ENCODE measurements around the gene CDCP2.

CDCP2 gene

GRCh38 chr1:54152696-54153095 is at the start of gene CDCP2:
Gene CDCP2 (minus strand): TSS chr1:54153000. CDS start chr1:54152922, 78 bp downstream.
- DNase-seq = no peak

- DNase-seq = no peak
Measured at GRCh38 chr1:54200519-54200997, 47.8 kb upstream of the CDCP2 start.

- peak; percentile 93 for DNase-seq
Measured at GRCh38 chr1:54199765-54200518, 47.1 kb upstream of the CDCP2 start, which contains the start of the genes CYB5RL and MRPL37. Gene CYB5RL (minus strand): TSS chr1:54200030. CDS start chr1:54195616, 4,414 bp downstream. Gene MRPL37 (plus strand): TSS chr1:54200167. CDS start chr1:54200244, 77 bp downstream.

GRCh38 chr1:54199151-54199764 is 46.5 kb upstream of the CDCP2 start:
- DNase-seq = no peak

DNA sequence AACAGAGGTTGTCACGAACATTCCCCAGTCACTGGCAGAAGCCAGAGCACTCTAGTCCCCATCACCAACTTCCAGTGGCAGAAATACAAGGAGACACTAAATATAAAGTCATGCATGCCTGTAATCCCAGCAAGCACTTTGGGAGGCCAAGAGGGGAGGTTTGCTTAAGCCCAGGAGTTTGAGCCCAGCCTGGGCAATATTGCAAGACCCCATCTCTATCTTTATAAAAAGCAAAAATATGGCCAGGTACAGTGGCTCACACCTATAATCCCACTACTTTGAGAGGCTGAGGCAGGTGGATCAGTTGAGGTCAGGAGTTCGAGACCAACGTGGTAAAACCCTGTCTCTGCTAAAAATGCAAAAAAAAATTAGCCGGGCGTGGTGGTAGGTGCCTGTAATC is 40.7 kb upstream of the CDCP2 start:
- no peak for DNase-seq

DNA sequence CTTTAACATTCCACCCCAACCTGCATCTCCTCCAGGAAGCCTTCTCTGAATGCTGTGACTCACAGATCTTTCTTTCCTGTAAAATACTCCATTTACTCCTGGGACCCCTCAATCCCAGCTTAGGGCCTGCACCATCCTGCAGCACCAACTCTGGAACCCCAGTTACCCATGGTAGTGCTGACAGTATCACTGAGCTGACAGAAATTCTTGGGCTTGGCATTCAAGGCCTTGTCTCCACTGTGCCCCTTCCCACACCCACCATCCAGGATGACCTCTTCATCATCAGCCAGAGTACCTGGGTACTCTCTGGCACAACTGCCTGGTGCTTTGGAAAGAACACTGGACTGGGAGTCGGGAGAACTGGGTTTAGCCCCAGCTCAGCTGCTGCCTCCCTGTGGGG is 38.7 kb upstream of the CDCP2 start:
- DNase-seq = no peak

- no peak for DNase-seq
Measured at GRCh38 chr1:54190526-54190925, 37.7 kb upstream of the CDCP2 start.

GRCh38 chr1:54188291-54188690 is 35.5 kb upstream of the CDCP2 start:
- no peak for DNase-seq

DNA sequence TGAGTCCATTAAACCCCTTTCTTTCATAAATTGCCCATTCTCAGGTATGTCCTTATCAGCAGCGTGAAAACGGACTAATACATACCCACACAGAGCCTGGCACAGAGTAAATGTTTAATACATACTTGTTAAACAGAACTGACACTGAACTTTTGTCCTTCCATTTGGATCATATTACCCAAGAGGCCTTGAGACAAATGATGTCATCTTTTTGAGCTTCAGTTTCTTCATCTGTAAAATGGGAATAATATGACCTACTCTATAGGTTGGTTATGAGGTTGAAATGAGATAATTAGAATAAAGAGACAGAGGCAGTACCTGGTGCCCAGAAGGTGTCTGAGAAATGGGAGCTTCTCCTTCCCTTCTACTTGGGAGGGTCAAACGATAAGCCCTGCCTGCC is 33.3 kb upstream of the CDCP2 start:
- DNase-seq = no peak

GRCh38 chr1:54180701-54181360 is 28.0 kb upstream of the CDCP2 start:
- DNase-seq = no peak

- DNase-seq = no peak
Measured at GRCh38 chr1:54178296-54179070, 25.7 kb upstream of the CDCP2 start.

- no peak for DNase-seq
Measured at GRCh38 chr1:54177726-54178125, 24.9 kb upstream of the CDCP2 start.

GRCh38 chr1:54176621-54177327 is 24.0 kb upstream of the CDCP2 start:
- no peak for DNase-seq

DNA sequence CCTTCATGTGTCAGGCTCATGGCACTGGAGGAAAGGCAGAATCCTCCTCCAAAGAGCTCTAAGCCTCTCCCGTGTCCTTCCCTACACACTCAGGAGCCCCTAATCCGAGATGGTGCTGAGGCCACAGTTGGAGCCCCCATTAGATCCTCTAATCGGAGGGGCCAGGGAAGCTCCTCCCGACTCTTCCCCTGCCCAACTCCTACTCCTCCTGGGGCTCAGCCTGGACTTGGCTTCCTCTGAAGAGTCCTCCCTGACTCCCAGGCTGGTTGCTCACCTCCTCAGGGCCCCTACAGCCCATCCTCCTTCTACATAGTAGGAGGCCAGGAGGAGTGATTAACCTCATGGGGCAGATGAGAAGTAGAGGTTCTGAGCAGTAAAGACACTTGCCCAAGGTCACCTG is 21.3 kb upstream of the CDCP2 start:
- DNase-seq = no peak

DNA sequence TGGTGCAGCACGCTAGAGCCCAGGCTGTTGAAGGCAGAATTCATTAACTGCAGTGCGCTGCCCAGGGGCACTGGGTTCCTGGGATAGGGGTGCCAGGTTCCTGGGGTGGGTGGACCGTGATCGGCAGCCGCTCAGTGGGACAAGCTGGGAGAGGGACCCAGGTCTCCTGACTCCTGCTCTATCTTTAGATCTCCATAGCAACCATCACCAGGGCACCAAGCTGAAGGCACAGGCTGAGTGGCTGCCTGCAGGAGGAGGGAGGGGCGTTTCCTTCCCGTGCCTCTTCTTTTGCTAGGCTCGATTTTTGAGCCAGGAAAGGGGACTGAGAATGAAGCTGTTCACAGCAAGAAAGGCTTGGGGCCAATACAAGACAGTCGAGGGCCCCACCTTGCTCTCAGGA is 20.9 kb upstream of the CDCP2 start:
- no peak for DNase-seq

DNA sequence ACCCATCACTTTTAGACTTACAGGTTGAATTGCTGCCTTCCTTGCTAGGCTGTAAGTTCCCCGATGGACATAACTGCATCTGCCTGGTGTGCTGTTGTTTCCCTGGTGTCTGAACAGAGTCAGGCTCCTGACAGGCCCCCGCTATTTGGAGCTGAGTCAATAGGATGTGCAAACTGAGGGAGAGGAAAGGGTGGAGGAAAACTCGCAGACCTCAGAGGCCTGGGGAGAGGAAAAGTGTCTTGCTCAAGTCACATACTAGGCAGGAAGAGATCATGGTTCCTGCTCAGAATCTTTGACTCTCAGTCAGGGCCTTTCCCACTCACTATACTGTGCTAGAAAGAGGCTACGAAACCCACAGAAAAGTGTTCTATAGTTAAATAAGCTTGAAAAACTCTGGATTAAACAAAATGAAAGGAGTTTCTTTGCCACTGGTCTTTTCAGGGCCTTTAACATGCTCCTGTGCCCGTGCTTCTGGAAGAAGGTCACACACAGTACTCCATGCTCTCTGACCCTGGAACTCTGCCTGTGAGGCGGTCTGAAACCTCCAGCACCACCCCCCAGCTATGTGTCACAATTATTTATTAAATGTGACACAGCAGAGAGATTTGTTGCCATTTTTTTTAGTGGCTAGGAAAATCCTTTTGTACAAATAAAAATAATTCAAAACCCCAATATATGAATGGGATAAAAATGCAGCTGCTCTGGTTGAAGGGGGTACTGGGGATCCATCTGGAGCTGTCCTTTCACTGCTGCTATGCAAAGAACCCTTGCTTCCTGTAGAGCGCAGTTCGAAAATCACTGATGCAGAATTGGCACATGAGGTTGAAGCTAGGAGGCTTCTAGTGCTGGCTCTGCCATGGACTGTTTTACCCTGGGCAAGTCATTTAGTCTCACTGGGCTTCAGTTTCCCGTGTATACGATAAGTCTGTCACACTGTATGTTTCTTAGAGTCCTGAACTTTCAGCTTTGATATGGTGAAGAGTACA is 20.1 kb upstream of the CDCP2 start:
- no peak for DNase-seq

- DNase-seq = no peak
Measured at GRCh38 chr1:54171606-54172005, 18.8 kb upstream of the CDCP2 start.

DNA sequence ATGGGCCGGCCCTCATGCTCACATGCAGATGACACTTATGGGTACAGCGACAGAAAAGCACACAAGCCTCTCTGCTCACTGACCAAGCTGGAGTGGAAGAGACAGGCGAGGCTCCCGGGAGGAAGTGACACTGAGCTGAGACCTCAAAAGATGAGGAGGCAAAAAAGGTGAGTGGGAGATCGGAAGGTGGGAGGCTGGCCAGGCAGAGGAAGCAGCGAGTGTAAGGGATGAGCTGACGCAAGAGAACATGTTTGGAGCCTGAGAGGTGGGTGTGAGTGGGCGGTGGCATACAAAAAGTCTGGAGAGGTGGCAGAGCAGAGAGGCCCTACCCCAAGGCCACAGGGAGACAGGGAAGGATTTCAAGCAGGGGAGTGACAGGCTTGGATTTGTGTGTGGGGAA is 18.2 kb upstream of the CDCP2 start:
- no peak for DNase-seq

DNA sequence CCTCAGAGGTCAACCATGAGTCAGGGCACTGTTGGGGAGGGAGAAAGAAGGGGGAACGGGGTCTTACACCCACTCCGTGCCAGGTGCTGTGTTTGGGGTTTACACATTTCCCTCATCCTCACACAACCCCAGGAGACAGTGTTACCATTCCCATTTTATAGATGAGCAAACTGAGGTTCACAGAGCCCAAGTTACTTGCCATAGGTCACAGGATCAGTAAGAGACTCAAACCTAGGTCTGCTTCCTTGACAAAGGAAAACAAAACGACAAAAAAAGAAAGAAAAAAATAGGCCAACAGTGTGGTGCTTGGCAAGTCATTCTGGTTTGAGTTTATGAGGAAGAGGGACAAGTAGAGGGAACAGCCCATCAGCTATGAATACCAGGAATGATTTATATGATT is 16.3 kb upstream of the CDCP2 start:
- DNase-seq = no peak

DNA sequence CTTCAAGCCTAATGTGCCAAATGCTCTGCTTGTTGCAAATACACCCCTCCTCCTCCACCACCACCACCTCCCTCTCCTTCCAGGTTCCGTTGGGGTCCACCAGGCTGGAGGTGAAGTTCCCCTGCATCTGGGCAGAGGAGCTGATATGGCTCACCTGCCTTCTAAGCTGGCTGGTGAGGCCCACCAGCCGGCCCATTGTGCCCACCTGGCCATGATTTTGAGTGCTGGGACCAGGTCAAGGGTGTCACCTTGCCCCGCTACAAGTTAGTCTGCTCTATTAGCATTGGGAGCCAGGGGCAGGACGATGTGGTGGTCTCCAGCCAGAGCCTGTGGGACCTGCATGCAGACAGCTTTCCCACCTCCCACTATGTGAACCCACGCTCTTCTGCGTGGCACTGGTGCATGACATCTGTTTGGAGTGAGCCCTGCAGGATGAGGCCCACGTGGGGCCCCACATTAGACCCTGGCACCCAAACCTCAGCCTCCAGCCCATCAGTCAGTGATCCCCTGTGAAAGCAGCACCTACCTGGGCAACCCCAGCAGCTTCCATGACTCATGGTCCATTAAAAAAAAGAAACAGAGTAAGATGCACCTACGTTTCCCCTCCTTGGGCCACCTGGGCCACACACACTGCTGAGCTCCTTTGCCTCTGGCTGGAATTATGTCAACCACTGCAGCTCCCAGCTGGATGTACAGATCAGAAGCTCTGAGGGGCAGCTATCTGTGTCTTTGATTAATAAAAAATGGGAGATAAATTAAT is 15.6 kb upstream of the CDCP2 start:
- no peak for DNase-seq
